ENCODE results near the gene SLC49A4.

The SLC49A4 gene

GRCh38 chr3:122903171-122903570 lies 108.3 kb downstream of the SLC49A4 start:
- POLR2A ChIA-PET: no interaction called here

GRCh38 chr3:122907471-122907870 lies 112.6 kb downstream of the SLC49A4 start:
- ChIA-PET CTCF (no interaction called here), POLR2A (no interaction called here)

More at GRCh38 chr3:122903171-122903570, 108.3 kb downstream of the SLC49A4 start:
- H3K4me1 ChIP-seq (ENCODE audit: control insufficient read depth, insufficient read depth, low read length): no peaks in the 10 kb centered on the region
- CTCF ChIA-PET: interaction anchor here (0.7 kb wide), 2 partner anchors 20 to 305 kb away, joined by 3 to 5 read pairs; no protein-coding TSS in a partner anchor
- H3K27ac ChIP-seq (ENCODE audit: extremely low read depth, low read depth, low read length): no peak overlapping the region
- H3K4me3 ChIP-seq (ENCODE audit: low read depth, low read length): no peak overlapping the region
- no peaks in the 10 kb centered on the region for H3K36me3 ChIP-seq (ENCODE audit: control insufficient read depth in 2 of 2, insufficient read depth in 1 of 2, low read length in 2 of 2)
- no peak for TF ChIP-seq ZBTB11 (tag by site-specific recombination; conservative IDR thresholded peaks at IDR 0.05; ENCODE audit: low read depth)
- no peak for TF ChIP-seq ZNF221 (tag by site-specific recombination; IDR thresholded peaks at IDR 0.05; ENCODE audit: borderline replicate concordance)
- TF ChIP-seq ZNF785 (tag by site-specific recombination; IDR thresholded peaks at IDR 0.05): no peak
- no peak for TF ChIP-seq ZNF10 (tag by site-specific recombination; IDR thresholded peaks at IDR 0.05)
- TF ChIP-seq ZNF596 (tag by site-specific recombination; IDR thresholded peaks at IDR 0.05): no peak
- TF ChIP-seq GLI2 (tag by site-specific recombination; IDR thresholded peaks at IDR 0.05; ENCODE audit: borderline replicate concordance, low read depth): no peak
- TF ChIP-seq ZNF138 (tag by site-specific recombination; IDR thresholded peaks at IDR 0.05; ENCODE audit: borderline replicate concordance): no peak
- H3K9me3 ChIP-seq (ENCODE audit: control insufficient read depth, insufficient read depth, low read depth, low read length): no peaks in the 10 kb centered on the region

More at GRCh38 chr3:122907471-122907870, 112.6 kb downstream of the SLC49A4 start:
- Histone ChIP-seq H3K4me3 (ENCODE audit: low read depth, low read length) (no peak overlapping the region), H3K27ac (ENCODE audit: extremely low read depth, low read depth, low read length) (no peak overlapping the region), H3K4me1 (ENCODE audit: control insufficient read depth, insufficient read depth, low read length) (no peaks in the 10 kb centered on the region), H3K36me3 (ENCODE audit: control insufficient read depth in 2 of 2, insufficient read depth in 1 of 2, low read length in 2 of 2) (no peaks in the 10 kb centered on the region), H3K9me3 (ENCODE audit: control insufficient read depth, insufficient read depth, low read depth, low read length) (no peaks in the 10 kb centered on the region)
- no peak for TF ChIP-seq KLF16 (tag by site-specific recombination; IDR thresholded peaks at IDR 0.05)
- no peak for TF ChIP-seq YY1 (tag by site-specific recombination; IDR thresholded peaks at IDR 0.05)
- TF ChIP-seq ZNF280C (tag by site-specific recombination; IDR thresholded peaks at IDR 0.05): no peak
- no peak for TF ChIP-seq ZNF626 (tag by site-specific recombination; IDR thresholded peaks at IDR 0.05)
- TF ChIP-seq ZNF549 (tag by site-specific recombination; IDR thresholded peaks at IDR 0.05): no peak
- TF ChIP-seq ZNF350 (tag by site-specific recombination; IDR thresholded peaks at IDR 0.05): no peak
- no peak for TF ChIP-seq ZNF510 (tag by site-specific recombination; IDR thresholded peaks at IDR 0.05; ENCODE audit: insufficient replicate concordance)
- no peak for TF ChIP-seq ZNF670 (tag by site-specific recombination; IDR thresholded peaks at IDR 0.05; ENCODE audit: low read depth)
- no peak for TF ChIP-seq ZIC2 (tag by site-specific recombination; IDR thresholded peaks at IDR 0.05)
- TF ChIP-seq ZNF362 (tag by site-specific recombination; IDR thresholded peaks at IDR 0.05): no peak
- TF ChIP-seq ZNF16 (tag by site-specific recombination; IDR thresholded peaks at IDR 0.05; ENCODE audit: low read depth): no peak
- no peak for TF ChIP-seq ZNF138 (tag by site-specific recombination; IDR thresholded peaks at IDR 0.05; ENCODE audit: borderline replicate concordance)
- TF ChIP-seq ZNF660 (tag by site-specific recombination; IDR thresholded peaks at IDR 0.05): no peak
- no peak for TF ChIP-seq ZNF391 (tag by site-specific recombination; IDR thresholded peaks at IDR 0.05; ENCODE audit: borderline replicate concordance, low read depth)
- TF ChIP-seq ZNF10 (tag by site-specific recombination; IDR thresholded peaks at IDR 0.05): no peak
- TF ChIP-seq REPIN1 (tag by site-specific recombination; IDR thresholded peaks at IDR 0.05; ENCODE audit: low read depth): no peak
